ENCODE measurements around the gene PFKP. TPM values are rescaled to one million over a fixed set of nuclear protein-coding genes. Genes with fewer than 3 reads are reported as not detected.

PFKP gene
- total RNA-seq, 4 donors from 2014 or later, result 53.9 to 93.9 (median 66.2) TPM

- no peak overlapping the region for H3K4me3 ChIP-seq
- peak; percentile 44 for DNase-seq
- peak overlapping the region in 2 of 4 donors; percentile 6 to 8 for H3K27ac ChIP-seq
- H3K4me1 ChIP-seq, result peaks cover 0 to 13% (median 8%) of the 10 kb centered on the region in 4 donors
- TF ChIP-seq POLR2A (IDR thresholded peaks at IDR 0.05) (no peak), EP300 (IDR thresholded peaks at IDR 0.05; ENCODE audit: low read depth) (no peak), POLR2AphosphoS5 (IDR thresholded peaks at IDR 0.05) (no peak), CTCF (IDR thresholded peaks at IDR 0.05) (no peak)
- intact Hi-C loops (cut with DNase I; ENCODE audit: low total_unique reads), result no loop called here
- 61 to 94% methylated on average over 2 to 10 of the region's 10 CpGs for WGBS, 2 donors (ENCODE audit: low coverage in 1 of 2)
- no peaks in the 10 kb centered on the region for H3K36me3 ChIP-seq
- H3K9me3 ChIP-seq, result no peaks in the 10 kb centered on the region
- H3K27me3 ChIP-seq, result no peaks in the 10 kb centered on the region
- in situ Hi-C loops (cut with MboI; ENCODE audit: low pct_ligation_motif_present in 1 of 4, low pct_unique_long_range_greater_than_20kb in 1 of 4, low sequenced_read_pairs in 3 of 4), result no loop called here
Observed at GRCh38 chr10:3077940-3078630, 10.7 kb downstream of the PFKP start.

DNA sequence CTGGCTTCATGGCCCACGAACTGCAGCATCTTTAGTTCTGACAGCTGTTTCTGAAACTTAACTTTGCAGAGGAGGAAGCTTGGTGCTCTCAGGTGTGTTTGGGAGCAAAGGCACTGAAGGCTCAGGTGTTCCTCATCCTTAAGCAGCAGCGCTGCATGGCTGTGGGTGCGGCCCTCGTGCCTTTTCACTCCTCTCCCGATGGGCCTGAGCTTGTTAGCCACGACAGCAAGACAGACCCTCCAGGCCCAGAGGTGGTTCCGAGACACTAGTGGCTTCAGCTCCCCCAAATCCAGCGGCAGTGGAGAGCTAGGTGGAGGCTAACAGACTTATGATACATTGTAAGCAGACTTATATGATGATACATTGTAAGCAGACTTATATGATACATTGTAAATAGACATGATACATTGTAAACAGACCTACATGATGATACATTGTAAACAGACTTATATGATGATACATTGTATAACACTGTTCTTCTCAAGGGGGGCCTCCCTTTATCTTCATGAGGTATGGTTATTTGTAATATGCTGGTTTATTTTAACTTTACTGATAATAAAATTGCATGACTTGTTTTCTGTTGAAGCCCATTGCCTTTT, 14.1 kb downstream of the PFKP start:
- Histone ChIP-seq H3K27me3 (no peaks in the 10 kb centered on the region), H3K27ac (no peak overlapping the region), H3K9me3 (no peaks in the 10 kb centered on the region), H3K4me1 (peaks cover 0 to 13% (median 8%) of the 10 kb centered on the region in 4 donors), H3K4me3 (no peak overlapping the region), H3K36me3 (no peaks in the 10 kb centered on the region)
- intact Hi-C loops (cut with DNase I; ENCODE audit: low total_unique reads) (no loop called here), in situ Hi-C loops (cut with MboI; ENCODE audit: low pct_ligation_motif_present in 1 of 4, low pct_unique_long_range_greater_than_20kb in 1 of 4, low sequenced_read_pairs in 3 of 4) (no loop called here)
- no peak for TF ChIP-seq EP300 (IDR thresholded peaks at IDR 0.05; ENCODE audit: low read depth)
- no peak for TF ChIP-seq POLR2A (IDR thresholded peaks at IDR 0.05)
- no peak for TF ChIP-seq CTCF (IDR thresholded peaks at IDR 0.05)
- TF ChIP-seq POLR2AphosphoS5 (IDR thresholded peaks at IDR 0.05), result no peak
- WGBS, 2 donors (ENCODE audit: low coverage in 1 of 2), result 86% methylated on average over 8 of the region's 8 CpGs; no CpG with 5 or more reads in 1 of the 2 donors
- no peak for DNase-seq

DNA sequence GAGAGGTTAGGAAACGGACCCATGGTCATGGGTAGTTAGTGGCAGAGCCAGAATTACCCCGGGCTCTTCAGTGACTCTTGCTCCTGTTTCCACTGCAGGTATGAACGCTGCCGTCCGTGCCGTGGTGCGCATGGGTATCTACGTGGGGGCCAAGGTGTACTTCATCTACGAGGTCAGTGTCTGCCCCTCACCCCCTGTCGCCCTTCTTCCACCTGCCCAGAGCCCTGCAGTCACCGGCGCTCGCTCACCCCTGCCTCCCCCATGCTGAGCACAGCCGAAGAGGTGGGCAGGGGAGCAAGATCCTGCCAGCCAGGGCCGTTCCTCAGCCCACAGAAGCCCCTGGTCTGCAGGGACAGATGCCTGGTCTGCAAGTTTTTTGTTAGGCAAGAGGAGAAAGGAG, 14.9 kb downstream of the PFKP start:
- no peaks in the 10 kb centered on the region for H3K36me3 ChIP-seq
- H3K27me3 ChIP-seq, result no peaks in the 10 kb centered on the region
- 95 to 97% methylated on average over 9 to 15 of the region's 15 CpGs for WGBS, 2 donors (ENCODE audit: low coverage in 1 of 2)
- no peak overlapping the region for H3K27ac ChIP-seq
- H3K4me3 ChIP-seq, result no peak overlapping the region
- in situ Hi-C loops (cut with MboI; ENCODE audit: low pct_ligation_motif_present in 1 of 4, low pct_unique_long_range_greater_than_20kb in 1 of 4, low sequenced_read_pairs in 3 of 4), result no loop called here
- H3K9me3 ChIP-seq, result no peaks in the 10 kb centered on the region
- intact Hi-C loops (cut with DNase I; ENCODE audit: low total_unique reads), result no loop called here
- DNase-seq, result no peak
- TF ChIP-seq POLR2A (IDR thresholded peaks at IDR 0.05) (no peak), CTCF (IDR thresholded peaks at IDR 0.05) (no peak), EP300 (IDR thresholded peaks at IDR 0.05; ENCODE audit: low read depth) (no peak), POLR2AphosphoS5 (IDR thresholded peaks at IDR 0.05) (no peak)
- H3K4me1 ChIP-seq, result peaks cover 0 to 13% (median 8%) of the 10 kb centered on the region in 4 donors

DNA sequence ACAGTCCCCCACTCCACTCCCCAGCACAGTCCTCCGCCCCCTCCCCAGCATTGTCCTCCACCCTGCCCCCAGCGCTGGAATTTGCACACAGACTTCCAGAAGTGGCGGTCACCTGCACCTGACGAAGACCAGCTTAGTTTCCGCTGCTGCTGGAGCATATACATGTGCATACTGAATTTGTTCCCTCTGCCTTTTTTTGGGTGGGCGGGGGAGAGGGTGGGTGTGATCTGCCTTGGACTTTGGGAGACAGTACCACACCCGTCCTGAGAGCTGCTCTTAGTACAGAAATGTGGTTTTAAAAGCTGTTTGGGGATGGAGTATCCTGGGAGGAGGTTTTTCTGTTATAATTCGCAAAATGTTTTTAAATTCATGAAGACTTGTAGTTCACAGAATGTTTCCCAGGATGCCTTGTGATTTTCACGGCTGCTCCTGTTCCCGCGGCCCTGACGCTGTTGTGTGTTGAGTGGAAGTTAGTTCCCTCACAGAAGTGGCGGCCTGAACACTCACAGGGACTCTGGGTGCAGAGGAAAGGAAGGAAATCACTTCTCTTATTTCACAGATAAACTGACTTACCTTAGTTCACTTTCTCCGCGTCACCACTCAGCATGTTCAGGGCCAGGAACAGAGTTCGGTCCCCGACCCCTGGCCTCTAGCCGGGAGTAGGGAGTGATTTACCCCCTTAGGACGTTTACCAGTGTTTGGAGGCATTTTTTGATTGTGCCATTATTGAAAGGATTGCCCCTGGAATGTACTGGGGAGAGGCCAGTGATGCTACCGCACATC, 18.6 kb downstream of the PFKP start:
- in situ Hi-C loops (cut with MboI; ENCODE audit: low pct_ligation_motif_present in 1 of 4, low pct_unique_long_range_greater_than_20kb in 1 of 4, low sequenced_read_pairs in 3 of 4), result no loop called here
- Histone ChIP-seq H3K4me1 (peaks cover 0 to 9% (median 6%) of the 10 kb centered on the region in 4 donors), H3K36me3 (no peaks in the 10 kb centered on the region), H3K27ac (no peak overlapping the region), H3K4me3 (no peak overlapping the region), H3K9me3 (no peaks in the 10 kb centered on the region), H3K27me3 (no peaks in the 10 kb centered on the region)
- intact Hi-C loops (cut with DNase I; ENCODE audit: low total_unique reads), result no loop called here
- no peak for DNase-seq
- WGBS, 2 donors (ENCODE audit: low coverage in 1 of 2), result 85 to 87% methylated on average over 3 to 20 of the region's 20 CpGs
- TF ChIP-seq EP300 (IDR thresholded peaks at IDR 0.05; ENCODE audit: low read depth) (no peak), POLR2AphosphoS5 (IDR thresholded peaks at IDR 0.05) (no peak), CTCF (IDR thresholded peaks at IDR 0.05) (no peak), POLR2A (IDR thresholded peaks at IDR 0.05) (no peak)
